GM13976 (cell line): ENCODE data around the gene AADACL2.

Experiments used
- DNase-seq: peaks from one replicate; pipeline ENCODE4 v3.0.0; 2012; ENCODE audit warnings: low spot score
- CTCF ChIP-seq: IDR thresholded peaks from 2 replicates; pipeline ENCODE4 v1.5.1; 2012; ENCODE audit warnings: borderline replicate concordance, mild to moderate bottlenecking; ENCODE audit not compliant: insufficient read depth; ENCODE audit errors: extremely low read depth, missing control alignments, control extremely low read depth
- in situ Hi-C: fragments of 300-500 bp; cut with MboI; formaldehyde crosslinking; loops from one replicate; pipeline ENCODE4 v1.12.0; 2022; ENCODE audit warnings: low sequenced_read_pairs, mixed read lengths, inconsistent platforms; ENCODE audit not compliant: unreplicated experiment

Gene AADACL2

GRCh38 chr3:151726016-151726415 is 7.7 kb upstream of the AADACL2 start:
- in situ Hi-C loops: no loop called here
- TF ChIP-seq CTCF: no peak
- DNase-seq: no peak

GRCh38 chr3:151732861-151733260 is 866 bp upstream of the AADACL2 start:
- in situ Hi-C loops: no loop called here
- no peak for TF ChIP-seq CTCF
- DNase-seq: no peak

GRCh38 chr3:151740581-151740980 is 6.9 kb downstream of the AADACL2 start:
- TF ChIP-seq CTCF: no peak
- in situ Hi-C loops: no loop called here
- no peak for DNase-seq

GRCh38 chr3:151743855-151744254 is 10.1 kb downstream of the AADACL2 start:
- DNase-seq: no peak
- in situ Hi-C loops: no loop called here
- no peak for TF ChIP-seq CTCF

GRCh38 chr3:151750181-151750580 is 16.5 kb downstream of the AADACL2 start:
- no peak for TF ChIP-seq CTCF
- in situ Hi-C loops: no loop called here
- DNase-seq: no peak

GRCh38 chr3:151750678-151751077 is 17.0 kb downstream of the AADACL2 start:
- no peak for DNase-seq
- in situ Hi-C loops: no loop called here
- TF ChIP-seq CTCF: no peak

- DNase-seq: no peak
- in situ Hi-C loops: no loop called here
- TF ChIP-seq CTCF: no peak
Measured at GRCh38 chr3:151751161-151751560, 17.4 kb downstream of the AADACL2 start.
